Activated CD4-positive, alpha-beta T cell treated with anti-CD3 and anti-CD28 coated beads for 1 hour (primary cell): Measurements from ENCODE around the gene TECPR1.

Experiments used
- DNase-seq: peaks from one replicate; pipeline ENCODE4 v3.0.0-alpha.2; 2020

TECPR1 gene, protein sequence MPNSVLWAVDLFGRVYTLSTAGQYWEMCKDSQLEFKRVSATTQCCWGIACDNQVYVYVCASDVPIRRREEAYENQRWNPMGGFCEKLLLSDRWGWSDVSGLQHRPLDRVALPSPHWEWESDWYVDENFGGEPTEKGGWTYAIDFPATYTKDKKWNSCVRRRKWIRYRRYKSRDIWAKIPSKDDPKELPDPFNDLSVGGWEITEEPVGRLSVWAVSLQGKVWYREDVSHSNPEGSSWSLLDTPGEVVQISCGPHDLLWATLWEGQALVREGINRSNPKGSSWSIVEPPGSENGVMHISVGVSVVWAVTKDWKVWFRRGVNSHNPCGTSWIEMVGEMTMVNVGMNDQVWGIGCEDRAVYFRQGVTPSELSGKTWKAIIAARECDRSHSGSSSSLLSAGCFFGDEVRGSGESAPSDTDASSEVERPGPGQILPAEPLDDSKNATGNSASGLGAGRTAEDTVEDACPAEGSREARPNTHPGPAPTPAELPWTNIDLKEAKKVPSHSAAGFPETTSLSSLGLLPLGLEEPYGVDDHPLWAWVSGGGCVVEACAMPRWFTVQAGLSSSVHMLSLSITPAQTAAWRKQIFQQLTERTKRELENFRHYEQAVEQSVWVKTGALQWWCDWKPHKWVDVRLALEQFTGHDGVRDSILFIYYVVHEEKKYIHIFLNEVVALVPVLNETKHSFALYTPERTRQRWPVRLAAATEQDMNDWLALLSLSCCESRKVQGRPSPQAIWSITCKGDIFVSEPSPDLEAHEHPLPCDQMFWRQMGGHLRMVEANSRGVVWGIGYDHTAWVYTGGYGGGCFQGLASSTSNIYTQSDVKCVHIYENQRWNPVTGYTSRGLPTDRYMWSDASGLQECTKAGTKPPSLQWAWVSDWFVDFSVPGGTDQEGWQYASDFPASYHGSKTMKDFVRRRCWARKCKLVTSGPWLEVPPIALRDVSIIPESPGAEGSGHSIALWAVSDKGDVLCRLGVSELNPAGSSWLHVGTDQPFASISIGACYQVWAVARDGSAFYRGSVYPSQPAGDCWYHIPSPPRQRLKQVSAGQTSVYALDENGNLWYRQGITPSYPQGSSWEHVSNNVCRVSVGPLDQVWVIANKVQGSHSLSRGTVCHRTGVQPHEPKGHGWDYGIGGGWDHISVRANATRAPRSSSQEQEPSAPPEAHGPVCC

DNA sequence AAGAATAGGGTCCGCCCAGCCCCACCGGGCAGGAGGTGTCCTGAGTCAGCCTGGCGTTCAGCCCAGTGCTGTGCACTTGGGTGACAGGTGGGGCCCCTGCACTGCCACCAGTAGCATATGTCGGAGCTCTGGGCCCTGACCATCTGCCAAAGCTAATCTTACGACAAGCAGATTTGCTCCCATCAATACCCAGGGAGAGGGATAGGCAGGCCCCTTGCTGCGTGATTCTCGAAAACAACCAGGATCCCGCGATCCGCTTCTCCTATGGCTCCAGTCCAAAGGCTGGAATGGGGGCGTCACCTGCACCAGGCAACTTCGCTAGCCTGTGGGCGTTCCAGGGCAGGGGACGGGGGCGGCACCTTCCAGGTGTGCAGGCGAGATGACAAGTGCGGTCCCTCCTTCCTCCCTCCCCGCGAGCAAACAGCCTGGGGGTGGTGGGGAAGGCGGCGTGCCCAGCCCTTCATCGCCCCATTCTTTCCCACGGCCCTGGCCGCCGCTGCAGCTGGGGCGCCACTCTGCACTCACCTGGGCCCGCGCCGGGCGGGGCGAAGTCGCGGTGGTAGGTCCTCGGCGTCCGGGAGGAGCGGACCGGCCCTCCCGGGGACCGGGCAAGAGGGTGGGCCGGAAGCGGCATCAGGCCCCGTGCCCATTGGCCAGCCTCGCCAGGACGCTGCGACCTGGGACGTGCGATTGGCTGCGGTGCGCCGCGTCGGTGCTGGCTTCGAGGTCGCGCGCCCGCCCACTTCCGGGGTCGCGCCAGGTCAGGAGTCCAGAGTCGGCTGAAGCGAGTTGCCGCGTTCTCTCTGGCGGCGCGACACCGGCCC lies at the start of gene TECPR1:
Gene TECPR1, minus strand, starts transcription at position 632 of the 824 bp plus-strand sequence. CDS start 6,086 bp downstream, outside the sequence.
- peak; percentile 72 for DNase-seq

DNA sequence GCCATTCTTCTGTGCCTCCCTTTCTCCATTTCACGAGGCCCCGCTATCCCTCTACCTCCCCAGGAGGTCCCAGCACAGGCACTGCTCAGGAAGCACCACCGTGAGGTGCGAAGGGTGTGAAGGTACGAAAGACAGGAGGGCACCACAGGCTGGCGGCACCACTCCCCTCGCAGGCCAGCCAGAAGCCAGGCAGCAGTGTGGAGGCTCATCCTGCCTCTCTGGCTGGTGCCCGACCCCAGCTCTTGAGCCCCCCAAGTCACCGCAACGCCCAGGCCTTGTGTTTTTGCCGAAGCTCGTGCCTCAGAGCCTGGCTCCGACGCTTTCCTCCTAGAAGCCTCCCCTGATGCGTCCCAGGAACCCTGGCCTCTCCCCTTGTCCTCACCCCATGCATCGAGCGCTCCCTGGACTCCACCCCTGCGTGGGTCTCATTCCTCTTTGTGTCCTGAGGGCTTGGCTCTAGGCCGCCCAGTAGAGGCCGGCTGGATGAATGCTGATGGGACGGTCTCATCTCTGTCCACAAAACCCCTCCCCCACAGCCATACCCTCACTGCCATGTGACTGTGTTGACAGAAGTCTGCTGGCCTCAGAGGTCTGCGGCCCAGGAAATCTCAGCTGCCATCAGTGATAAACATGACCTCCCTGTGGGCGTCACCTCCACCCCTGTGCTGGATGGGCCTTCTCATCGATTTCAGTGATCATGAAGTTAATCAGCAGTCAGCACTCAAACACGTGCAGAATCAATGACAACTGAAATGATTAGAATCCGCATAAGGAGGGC lies 48.8 kb upstream of the TECPR1 start:
- DNase-seq = no peak

DNA sequence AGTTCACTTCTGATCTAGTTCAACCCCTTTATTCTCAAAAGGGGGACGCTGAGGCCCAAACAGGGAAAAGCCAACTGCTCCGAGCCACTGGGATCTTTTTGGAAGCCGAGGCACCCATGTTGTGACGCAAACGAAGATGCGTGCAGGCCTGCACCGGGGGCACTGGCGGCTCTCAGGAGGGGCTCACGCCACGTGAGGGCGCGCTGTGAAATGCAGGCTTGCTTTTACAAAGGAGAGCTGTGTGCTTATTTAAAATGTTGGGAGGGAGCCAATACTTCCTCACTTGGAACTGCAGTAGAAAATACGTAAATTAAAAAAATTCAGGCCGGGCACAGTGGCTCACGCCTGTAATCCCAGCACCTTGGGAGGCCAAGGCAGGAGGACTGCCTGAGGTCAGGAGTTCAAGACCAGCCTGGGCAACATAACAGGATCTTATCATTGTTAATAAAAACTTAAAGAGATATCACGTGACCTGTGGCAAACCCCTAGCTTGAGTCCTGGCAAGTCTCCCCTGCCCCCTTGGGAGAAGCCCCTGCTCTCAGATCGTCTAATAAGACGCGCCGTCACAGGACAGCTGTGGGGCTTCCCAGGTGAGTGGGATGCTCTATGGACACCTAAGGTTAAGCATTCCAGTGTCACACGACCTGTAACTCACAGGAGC lies 45.7 kb upstream of the TECPR1 start:
- no peak for DNase-seq

GRCh38 chr7:98296833-98297232 lies 44.8 kb upstream of the TECPR1 start:
- no peak for DNase-seq

DNA sequence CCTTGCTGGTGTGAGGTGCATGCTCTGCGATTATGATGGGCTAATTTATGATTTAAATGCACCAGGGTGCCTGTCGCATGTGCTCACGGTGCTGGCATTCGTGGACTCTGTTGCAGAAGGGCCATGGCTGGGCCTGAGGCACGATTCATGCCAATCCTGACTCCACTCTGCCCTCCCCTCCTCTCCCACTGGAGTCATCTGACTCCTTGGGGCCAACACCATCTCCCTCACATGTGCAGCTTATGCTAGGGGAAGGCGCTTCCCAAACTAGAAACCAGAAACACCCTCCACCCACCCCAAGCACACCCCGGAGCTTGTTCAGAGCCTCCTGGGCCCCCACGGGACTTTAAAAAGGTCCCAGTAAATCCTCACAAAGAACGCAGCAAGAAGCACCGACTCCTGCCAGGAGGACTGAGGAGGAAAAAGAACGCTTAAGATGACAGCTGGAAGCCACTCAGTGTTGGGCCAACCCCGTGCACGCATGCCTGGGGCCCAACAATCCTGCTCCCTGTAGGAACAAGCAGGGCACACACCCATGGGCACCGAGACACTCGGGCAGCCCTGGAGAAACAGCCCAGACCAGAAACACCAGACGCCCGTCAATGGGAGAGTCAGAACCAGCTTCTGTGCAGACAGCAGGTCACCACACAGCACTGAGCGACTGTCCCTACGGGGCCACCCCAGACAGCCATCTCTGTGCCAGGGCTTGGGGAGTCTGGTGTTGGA lies 43.6 kb upstream of the TECPR1 start:
- DNase-seq = no peak

DNA sequence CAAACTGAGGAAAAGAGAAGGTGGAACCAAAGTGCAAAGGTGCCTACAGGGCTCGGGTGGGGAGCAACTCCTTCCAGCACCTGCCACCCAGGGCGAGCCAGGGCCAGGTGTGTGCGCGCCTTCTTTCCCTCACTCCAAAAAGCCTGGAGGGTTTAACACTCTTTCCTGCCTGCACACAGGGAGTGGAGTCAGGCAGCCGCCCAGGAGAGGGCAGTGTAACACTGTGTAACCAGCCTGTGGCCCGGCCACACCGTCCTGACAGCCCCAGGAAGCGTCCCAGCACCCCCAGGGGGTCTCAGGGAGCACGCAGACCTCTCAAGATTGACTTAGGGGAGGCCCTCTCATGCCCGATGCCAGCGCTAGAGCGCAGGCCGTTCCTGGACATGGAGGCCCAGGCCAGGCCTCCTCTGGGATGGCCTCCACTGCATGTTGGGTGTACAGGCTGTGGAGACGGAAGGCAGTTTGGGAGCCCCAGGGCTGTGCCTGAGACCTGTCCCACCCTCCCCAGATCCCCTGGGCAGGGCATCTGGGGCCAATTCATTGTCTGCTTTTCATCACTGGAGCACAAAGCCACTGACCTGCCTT lies 42.9 kb upstream of the TECPR1 start:
- DNase-seq = no peak

- no peak for DNase-seq
Measured at GRCh38 chr7:98294326-98294725, 42.3 kb upstream of the TECPR1 start.

DNA sequence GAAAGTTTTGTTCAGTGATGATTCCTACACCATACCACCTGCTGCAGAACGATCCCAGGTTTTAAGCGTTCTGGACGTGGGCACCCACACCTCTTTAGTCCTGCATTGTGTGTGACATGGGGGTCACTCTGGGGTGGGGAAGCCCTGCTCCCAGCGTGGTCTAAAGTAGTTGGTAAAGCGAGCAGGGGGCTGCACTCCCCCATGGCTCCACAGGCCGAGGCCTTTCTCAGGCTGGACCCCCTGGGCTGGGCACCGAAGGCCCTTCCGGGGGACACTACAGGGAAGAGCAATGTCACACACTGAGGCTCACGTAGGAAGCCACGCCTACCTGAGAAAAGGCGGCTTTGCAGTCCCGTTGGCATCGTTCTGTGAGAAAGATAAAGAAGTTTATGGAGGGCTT lies 41.7 kb upstream of the TECPR1 start:
- no peak for DNase-seq

DNA sequence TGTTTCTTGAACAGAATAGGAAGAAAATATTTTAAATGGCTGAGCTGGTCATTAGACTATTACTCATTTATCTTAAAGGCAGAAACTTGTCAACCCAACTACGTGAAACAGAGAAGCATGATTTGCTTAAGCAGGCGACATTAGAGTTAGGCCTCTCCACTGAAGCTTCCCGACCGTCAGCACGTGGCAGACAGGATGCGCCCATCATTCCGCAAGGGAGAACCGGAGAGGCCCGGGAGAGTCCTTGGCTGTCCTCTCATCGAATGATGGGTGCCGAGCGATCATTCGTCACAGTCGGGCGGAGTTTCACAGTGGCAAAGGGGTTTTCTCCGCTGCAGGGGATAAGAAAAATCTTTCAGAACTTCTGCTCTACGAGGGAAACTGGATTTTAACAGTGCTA lies 41.2 kb upstream of the TECPR1 start:
- no peak for DNase-seq

- no peak for DNase-seq
Measured at GRCh38 chr7:98291717-98292116, 39.7 kb upstream of the TECPR1 start.

DNA sequence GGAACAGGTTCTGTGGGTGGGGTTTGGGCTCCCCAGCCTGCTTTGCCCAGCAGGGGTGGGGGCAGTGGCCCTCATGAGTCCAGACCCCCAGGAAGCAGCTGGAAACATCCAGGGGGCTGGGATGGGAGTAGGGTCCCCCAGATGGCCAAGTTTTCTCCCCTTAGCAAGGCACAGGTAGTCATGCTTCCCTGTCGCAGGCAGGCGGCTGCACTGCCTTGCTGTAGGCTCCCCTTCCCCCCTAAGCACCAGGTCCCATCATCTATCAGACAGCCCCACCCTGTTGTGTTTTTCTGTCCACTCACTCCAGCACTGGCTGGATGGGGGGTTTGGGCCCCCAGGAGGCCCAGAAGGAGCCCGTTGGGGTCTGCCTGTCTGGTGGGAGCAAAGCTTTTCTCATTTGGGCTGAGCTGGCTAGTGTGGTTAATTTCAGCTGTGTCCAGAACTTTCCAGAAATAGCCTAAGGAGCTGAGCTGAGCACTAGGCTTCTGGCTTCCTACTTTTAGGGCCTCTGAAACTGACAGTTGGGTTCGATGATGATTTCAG lies 37.4 kb upstream of the TECPR1 start:
- no peak for DNase-seq

DNA sequence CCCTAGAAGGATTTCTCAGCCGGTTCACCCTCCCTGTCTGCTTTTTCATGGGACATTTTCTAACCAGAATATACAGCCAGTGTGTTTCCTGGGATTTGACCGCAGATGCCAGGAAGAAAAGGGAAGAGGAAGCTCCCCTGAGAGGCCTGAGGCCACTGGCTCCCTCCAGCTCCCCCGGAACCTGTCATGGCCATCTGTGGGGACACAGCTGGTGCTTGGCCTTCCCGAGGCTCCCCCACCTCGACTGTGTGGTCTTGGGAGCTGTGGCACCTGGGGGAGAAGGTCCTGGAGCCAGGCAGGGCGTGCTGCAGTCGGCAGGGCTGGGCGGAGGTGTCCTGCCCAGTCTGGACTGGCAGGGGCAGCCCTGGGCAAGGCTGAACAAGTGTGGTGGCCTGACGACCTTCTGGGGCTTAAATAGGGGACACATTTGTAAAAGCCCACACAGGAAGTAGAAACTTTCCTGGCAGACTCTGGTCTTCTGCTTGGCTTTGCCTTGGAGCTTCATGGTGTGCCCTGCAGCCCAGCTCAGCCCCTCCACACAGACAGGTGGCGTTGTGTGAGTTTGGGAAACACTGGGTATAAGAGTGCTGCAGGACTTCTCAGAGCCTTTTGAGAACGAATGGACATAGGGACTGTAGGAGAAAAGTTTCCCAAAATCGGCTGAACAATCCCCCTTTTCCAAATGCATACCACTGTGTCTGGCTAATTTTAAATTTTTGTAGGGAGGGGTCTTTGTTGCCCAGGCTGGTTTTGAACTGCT lies 36.2 kb upstream of the TECPR1 start:
- DNase-seq = no peak

DNA sequence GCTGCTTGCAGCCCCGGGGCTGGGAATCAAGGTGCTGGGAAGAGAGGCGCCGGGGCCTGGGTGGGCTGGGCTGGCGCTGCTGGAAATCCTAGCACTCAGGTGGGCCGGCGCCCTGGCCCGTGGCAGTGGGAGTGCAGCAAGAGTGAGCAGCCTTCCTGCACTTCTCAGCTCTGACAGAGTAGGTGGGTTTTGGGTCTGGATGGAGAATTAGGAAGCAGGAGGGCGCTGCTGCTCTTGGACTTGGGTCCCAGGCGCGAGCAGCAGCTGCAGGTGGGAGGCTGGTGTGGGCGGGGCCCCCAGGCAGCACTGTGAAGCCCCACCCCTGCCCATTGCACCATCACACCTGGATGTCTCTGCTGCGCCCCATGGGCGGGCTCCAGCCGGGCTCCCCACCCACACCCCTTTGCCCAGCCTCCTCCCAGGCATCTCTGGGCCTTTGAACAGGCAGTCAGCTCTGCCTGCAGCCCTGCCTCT lies 35.5 kb upstream of the TECPR1 start:
- no peak for DNase-seq

DNA sequence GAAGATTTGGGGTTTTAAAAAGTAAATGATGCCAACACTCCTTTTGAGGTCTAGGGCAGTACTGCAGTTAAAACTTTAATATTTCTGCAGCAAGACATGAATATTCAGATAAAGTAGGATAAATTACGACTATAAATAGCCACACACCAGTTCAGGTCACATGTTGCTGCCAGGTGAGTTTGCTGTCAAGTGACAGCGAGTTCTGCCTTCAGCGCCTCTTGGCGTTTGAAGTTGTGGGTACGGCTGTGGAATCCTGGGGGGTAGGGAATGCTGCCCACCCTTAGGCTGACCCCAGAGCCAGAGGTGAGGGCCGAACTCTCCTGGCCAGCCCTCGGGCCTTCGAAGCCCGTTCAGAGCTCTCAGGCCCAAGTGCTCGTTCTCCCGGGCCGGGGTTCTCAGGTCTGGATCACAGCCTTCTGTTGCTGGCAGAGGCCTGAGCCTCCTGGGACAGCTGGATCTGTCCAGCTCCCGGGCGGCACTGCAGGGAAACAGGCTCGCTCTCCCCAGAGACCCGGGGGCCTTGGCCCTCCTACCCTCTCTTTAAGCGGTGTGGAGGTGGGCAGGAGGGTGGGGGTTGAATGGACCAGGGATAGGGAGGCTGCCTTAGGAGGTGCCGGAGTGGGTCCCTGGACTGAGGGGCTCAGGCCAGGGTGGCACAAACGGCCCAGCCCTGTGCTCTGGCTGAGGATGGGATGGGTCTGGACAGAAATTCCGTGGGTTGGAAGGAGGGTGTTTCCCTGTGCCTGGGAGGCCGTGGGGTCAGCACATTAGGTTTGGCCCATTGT lies 34.9 kb upstream of the TECPR1 start:
- no peak for DNase-seq

DNA sequence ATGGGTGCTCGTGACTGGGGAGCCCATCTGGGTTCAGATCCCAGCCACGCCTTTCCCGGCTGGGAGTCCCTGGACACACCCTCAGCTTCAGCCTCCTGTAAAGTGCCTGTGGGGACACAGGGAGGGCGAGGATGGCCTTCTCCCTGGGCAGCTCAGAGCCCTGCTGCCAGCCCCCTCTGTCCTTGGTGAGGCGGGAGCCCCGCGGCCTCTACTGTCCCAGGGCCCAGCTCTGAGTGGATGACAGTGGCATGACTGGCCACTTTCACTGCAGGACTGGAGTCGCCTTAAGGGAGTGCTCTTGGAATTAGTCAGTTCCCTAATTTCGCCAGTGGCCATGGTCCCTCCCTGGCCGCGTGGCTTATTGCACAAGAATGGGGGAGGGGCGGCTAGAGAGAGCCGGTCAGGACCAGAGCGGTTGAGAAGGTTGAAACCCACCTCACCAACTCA lies 34.1 kb upstream of the TECPR1 start:
- DNase-seq = no peak

DNA sequence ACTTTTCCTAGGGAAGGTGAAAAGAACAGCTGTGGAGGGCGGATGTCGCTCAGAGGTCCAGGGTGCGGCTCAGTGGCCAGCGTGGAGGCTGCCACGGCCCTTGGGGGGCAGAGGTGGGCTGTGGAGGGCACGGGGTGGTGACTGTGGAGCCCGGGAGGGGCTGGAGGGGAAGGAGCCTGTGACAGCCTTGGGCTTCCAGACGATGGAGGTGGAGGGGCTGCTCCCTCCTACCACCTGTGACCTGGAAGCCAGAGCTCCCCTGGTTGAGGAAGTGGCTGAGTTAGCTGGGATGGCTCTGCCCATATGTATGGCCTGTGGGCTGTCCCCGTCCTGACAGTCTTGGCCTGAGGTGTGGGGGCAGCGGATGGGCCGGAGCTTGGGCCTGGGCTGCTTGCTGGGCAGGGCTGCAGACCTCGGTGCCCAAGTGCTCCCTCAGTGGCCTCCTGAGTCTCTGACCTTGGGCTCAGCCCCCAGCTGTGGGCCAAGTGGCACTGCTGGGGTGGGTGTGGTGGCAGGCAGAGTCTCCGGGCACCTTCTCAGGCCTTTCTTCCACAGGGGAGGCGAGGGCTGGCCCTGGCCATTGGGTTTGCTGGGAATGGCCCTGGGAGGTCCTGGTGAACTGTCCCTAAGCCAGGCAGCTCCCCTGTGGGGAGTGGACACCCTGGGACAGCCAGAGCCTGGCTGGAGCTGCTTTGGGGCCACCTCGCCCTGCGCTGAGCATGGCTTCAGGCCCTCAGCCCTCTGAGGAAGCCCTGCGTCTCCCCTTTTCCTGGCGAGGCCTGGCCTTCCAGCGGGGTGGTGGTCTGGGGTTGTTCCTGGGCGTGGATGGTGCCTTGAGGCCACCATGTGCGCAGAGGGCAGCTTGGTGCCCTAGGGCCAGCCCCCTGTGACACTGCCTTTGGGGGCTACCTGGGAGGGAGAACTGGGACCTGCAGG lies 33.4 kb upstream of the TECPR1 start:
- no peak for DNase-seq
